H1 (cell line): ENCODE measurements around the gene SUCNR1. TPM values are rescaled to one million over a fixed set of nuclear protein-coding genes. Genes with fewer than 3 reads are reported as not detected.

ENCODE experiments used
- CTCF ChIA-PET: fragments of 300-600 bp; sonication (Branson Sonifier 250); formaldehyde crosslinking; loops from one replicate; lab custom pipeline; 2021; ENCODE audit not compliant: partially characterized antibody; lab: Charles Lee
- POLR2A ChIA-PET: fragments of 300-600 bp; sonication (Branson Sonifier 250); formaldehyde crosslinking; loops from one replicate; lab custom pipeline; 2021; ENCODE audit warnings: inconsistent platforms; ENCODE audit not compliant: partially characterized antibody; lab: Charles Lee
- DNase-seq, 2 experiments: peaks; one replicate each; pipeline versions ENCODE4 v3.0.0 to v3.0.0-alpha.2; 2010 to 2022; ENCODE audit warnings: low spot score in 2 of 2, low read depth in 1 of 2, mixed read lengths in 1 of 2
- FAIRE-seq: peaks from 2 replicates; lab custom pipeline; 2011; peaks lifted over from hg19 to GRCh38; lab: Jason Lieb, UNC
- H2AFZ ChIP-seq: 2 replicates; pipeline ENCODE4 v1.8.1; 2012; ENCODE audit warnings: low read length, inconsistent platforms
- H2AK5ac ChIP-seq: 2 replicates; pipeline ENCODE4 v1.6.1; 2013; ENCODE audit warnings: low read depth, low read length
- H2BK120ac ChIP-seq: replicated peaks from 2 replicates; pipeline ENCODE3; 2013; ENCODE audit warnings: low read depth, low read length, inconsistent platforms
- H2BK12ac ChIP-seq: 2 replicates; pipeline ENCODE4 v1.6.1; 2013; ENCODE audit warnings: low read depth, low read length
- H2BK15ac ChIP-seq: 2 replicates; pipeline ENCODE4 v1.6.1; 2013; ENCODE audit warnings: low read length
- H2BK20ac ChIP-seq: 2 replicates; pipeline ENCODE4 v1.6.1; 2013; ENCODE audit warnings: low read length
- H2BK5ac ChIP-seq: 2 replicates; pipeline ENCODE4 v1.6.1; 2013; ENCODE audit warnings: low read depth, low read length
- H3K14ac ChIP-seq: 2 replicates; pipeline ENCODE4 v1.6.1; 2013; ENCODE audit warnings: inconsistent platforms; ENCODE audit not compliant: insufficient read length
- H3K18ac ChIP-seq: 2 replicates; pipeline ENCODE4 v1.6.1; 2013; ENCODE audit warnings: low read length; ENCODE audit errors: extremely low read depth
- H3K23ac ChIP-seq: 2 replicates; pipeline ENCODE4 v1.6.1; 2013; ENCODE audit warnings: inconsistent platforms; ENCODE audit not compliant: insufficient read length
- H3K23me2 ChIP-seq: 2 replicates; pipeline ENCODE4 v1.6.1; 2013; ENCODE audit warnings: low read depth, low read length
- H3K27ac ChIP-seq: 2 replicates; pipeline ENCODE4 v1.6.1; 2011; ENCODE audit warnings: low read depth, low read length, inconsistent platforms
- H3K27me3 ChIP-seq, 4 experiments: replicated peaks in 1 of 4; 1 replicate in 1 of 4; 2 replicates in 3 of 4; pipeline versions ENCODE4 v1.6.1 to v1.8.1; 2011 to 2013; ENCODE audit warnings: low read length in 3 of 4, mild to moderate bottlenecking in 3 of 4, inconsistent platforms in 2 of 4, mixed read lengths in 2 of 4, moderate library complexity in 1 of 4; ENCODE audit not compliant: control insufficient read depth in 3 of 4, insufficient read depth in 3 of 4; ENCODE audit errors: extremely low read depth in 1 of 4
- H3K36me3 ChIP-seq, 4 experiments: 2 replicates each; pipeline versions ENCODE4 v1.6.1 to v1.8.1; 2011 to 2013; ENCODE audit warnings: mild to moderate bottlenecking in 4 of 4, low read length in 3 of 4, moderate library complexity in 2 of 4, control low read depth in 1 of 4, inconsistent platforms in 1 of 4; ENCODE audit not compliant: insufficient read depth in 4 of 4, control insufficient read depth in 2 of 4
- H3K4ac ChIP-seq: replicated peaks from 2 replicates; pipeline ENCODE3; 2013; ENCODE audit warnings: low read length, low read depth, mixed read lengths, inconsistent platforms; ENCODE audit not compliant: insufficient read length
- H3K4me1 ChIP-seq, 4 experiments: replicated peaks in 1 of 4; 1 replicate in 1 of 4; 2 replicates in 3 of 4; pipeline versions ENCODE4 v1.6.1 to v1.8.1; 2011 to 2013; ENCODE audit warnings: low read length in 3 of 4, inconsistent platforms in 2 of 4, mixed read lengths in 1 of 4; ENCODE audit not compliant: insufficient read depth in 4 of 4, control insufficient read depth in 3 of 4
- H3K4me2 ChIP-seq, 2 experiments: 2 replicates each; pipeline versions ENCODE4 v1.6.1 to v1.8.1; 2011 to 2013; ENCODE audit warnings: low read depth in 2 of 2, low read length in 2 of 2, control low read depth in 1 of 2, inconsistent platforms in 1 of 2, mild to moderate bottlenecking in 1 of 2; ENCODE audit not compliant: insufficient read depth in 1 of 2
- H3K4me3 ChIP-seq, 4 experiments: fragments of 200-600, 300-600 bp in 1 of 4; sonication (generic), shearing (Covaris generic), sonication (Bioruptor Twin) in 1 of 4; 2 replicates each; pipeline versions ENCODE4 v1.5.1 to v1.8.1; 2011 to 2016; ENCODE audit warnings: low read length in 4 of 4, low read depth in 3 of 4, control low read depth in 2 of 4, inconsistent platforms in 2 of 4, mild to moderate bottlenecking in 2 of 4, mixed read lengths in 1 of 4, moderate library complexity in 1 of 4; ENCODE audit not compliant: insufficient read depth in 2 of 4; ENCODE audit errors: extremely low read depth in 1 of 4
- H3K56ac ChIP-seq: replicated peaks from 2 replicates; pipeline ENCODE3; 2013; ENCODE audit warnings: low read depth, mild to moderate bottlenecking, mixed read lengths, low read length, inconsistent platforms; ENCODE audit not compliant: insufficient read length
- H3K79me1 ChIP-seq: 2 replicates; pipeline ENCODE4 v1.6.1; 2013; ENCODE audit warnings: low read depth, low read length, control low read depth
- H3K79me2 ChIP-seq, 2 experiments: 2 replicates each; pipeline versions ENCODE4 v1.6.1 to v1.8.1; 2012 to 2013; ENCODE audit warnings: low read length in 2 of 2, mild to moderate bottlenecking in 2 of 2, inconsistent platforms in 1 of 2; ENCODE audit not compliant: insufficient read depth in 2 of 2, control insufficient read depth in 1 of 2
- H3K9ac ChIP-seq, 4 experiments: replicated peaks in 1 of 4; 1 replicate in 1 of 4; 2 replicates in 3 of 4; pipeline versions ENCODE4 v1.6.1 to v1.8.1; 2011 to 2013; ENCODE audit warnings: low read depth in 3 of 4, low read length in 3 of 4, control low read depth in 2 of 4, mild to moderate bottlenecking in 2 of 4, moderate library complexity in 2 of 4, inconsistent platforms in 1 of 4; ENCODE audit errors: extremely low read depth in 1 of 4
- H3K9me3 ChIP-seq, 2 experiments: 2 replicates each; pipeline versions ENCODE4 v1.6.1 to v1.8.1; 2012 to 2013; ENCODE audit warnings: mild to moderate bottlenecking in 2 of 2, moderate library complexity in 2 of 2, control low read depth in 1 of 2, inconsistent platforms in 1 of 2, low read depth in 1 of 2, low read length in 1 of 2, mixed read lengths in 1 of 2; ENCODE audit not compliant: insufficient read depth in 2 of 2
- H4K20me1 ChIP-seq, 2 experiments: replicated peaks in 1 of 2; 2 replicates each; pipeline versions ENCODE3 to v1.8.1; 2011 to 2013; ENCODE audit warnings: inconsistent platforms in 2 of 2, low read length in 2 of 2, mild to moderate bottlenecking in 1 of 2; ENCODE audit not compliant: insufficient read depth in 2 of 2, control insufficient read depth in 1 of 2
- H4K5ac ChIP-seq: 2 replicates; pipeline ENCODE4 v1.6.1; 2013; ENCODE audit warnings: low read length, low read depth, mixed read lengths, inconsistent platforms; ENCODE audit not compliant: insufficient read length
- H4K8ac ChIP-seq: 2 replicates; pipeline ENCODE4 v1.8.0; 2013; ENCODE audit warnings: mild to moderate bottlenecking, moderate library complexity, low read length, inconsistent platforms; ENCODE audit not compliant: insufficient read depth; ENCODE audit errors: extremely low read depth
- H4K91ac ChIP-seq: replicated peaks from 2 replicates; pipeline ENCODE3; 2013; ENCODE audit warnings: low read length, mixed read lengths, inconsistent platforms; ENCODE audit not compliant: insufficient read length
- EZH2 ChIP-seq: fragments of 200-600 bp; sonication (generic); IDR thresholded peaks from 2 replicates; pipeline ENCODE4 v1.7.1; 2012; ENCODE audit warnings: low read depth, mild to moderate bottlenecking, moderate library complexity, low read length, inconsistent platforms; ENCODE audit not compliant: severe bottlenecking
- KDM4A ChIP-seq: IDR thresholded peaks from one replicate; pipeline ENCODE4 v1.7.1; 2012; ENCODE audit warnings: low read depth, mild to moderate bottlenecking, moderate library complexity, low read length, inconsistent platforms; ENCODE audit not compliant: severe bottlenecking
- NRF1 ChIP-seq: IDR thresholded peaks from 2 replicates; pipeline ENCODE4 v1.6.1; 2011; ENCODE audit warnings: mild to moderate bottlenecking, low read depth, low read length, improper control_type of control experiment
- PHF8 ChIP-seq: fragments of 200-600 bp; sonication (generic); conservative IDR thresholded peaks from 2 replicates; pipeline ENCODE4 v1.7.1; 2012; ENCODE audit warnings: low read depth, mild to moderate bottlenecking, inconsistent platforms, low read length, moderate library complexity
- RFX5 ChIP-seq: IDR thresholded peaks from 2 replicates; pipeline ENCODE4 v1.6.1; 2011; ENCODE audit warnings: low read depth, low read length, improper control_type of control experiment, borderline replicate concordance
- polyA plus RNA-seq, 7 experiments: library from polyadenylated mRNA; depleted of rRNA in 3 of 7; stranded (reverse) in 5 of 7; unstranded in 2 of 7; fragments of >200 nt in 5 of 7; fragments of 200-250 nt in 2 of 7; gene quantifications; 1 replicate in 5 of 7; 2 replicates in 1 of 7; 4 replicates in 1 of 7; pipeline versions ENCODE4 v1.2.1 to v1.2.3, GENCODE V29; 2011 to 2013; ENCODE audit warnings: missing spikeins in 2 of 7, mixed read lengths in 2 of 7
- total RNA-seq: library from RNA; stranded (reverse); fragmentation: NEBNext Ultra II Directional; extraction: Animal tissue kit (Norgen Biotek cat#: 25700); gene quantifications from 2 replicates; pipeline ENCODE4 v1.2.1, GENCODE V29; 2021

SUCNR1 gene
- total and polyA plus RNA-seq, 2 of the 8 experiments (the other 6 are each of a cell fraction or from before 2014, with no cell fraction given) = not detected

GRCh38 chr3:151894219-151894618 is 20.8 kb downstream of the SUCNR1 start:
- H2BK120ac ChIP-seq = no peak overlapping the region
- no peak overlapping the region for H4K5ac ChIP-seq
- H2BK12ac ChIP-seq = no peak overlapping the region
- no peaks in the 10 kb centered on the region for H3K36me3 ChIP-seq
- no peak overlapping the region for H3K9ac ChIP-seq
- H2AFZ ChIP-seq = no peak overlapping the region; the same call in 1 of the 2 replicates
- no peak overlapping the region for H3K14ac ChIP-seq
- H3K27me3 ChIP-seq = peaks cover 0 to 1% (median 0%) of the 10 kb centered on the region in 4 experiments; a peak in 1 of 7 replicates
- H3K79me2 ChIP-seq = no peaks in the 10 kb centered on the region
- no peak overlapping the region for H3K23ac ChIP-seq
- H3K4ac ChIP-seq = no peak overlapping the region
- H2BK15ac ChIP-seq = no peak overlapping the region
- no peak overlapping the region for H3K56ac ChIP-seq
- H3K9me3 ChIP-seq = no peaks in the 10 kb centered on the region
- no peaks in the 10 kb centered on the region for H3K79me1 ChIP-seq
- ChIA-PET POLR2A (no interaction called here), CTCF (interaction anchor here (1.0 kb wide), 1 partner anchor 501 kb away, joined by 3 read pairs; no protein-coding TSS in a partner anchor)
- no peaks in the 10 kb centered on the region for H3K23me2 ChIP-seq
- H4K91ac ChIP-seq = no peak overlapping the region
- H3K4me1 ChIP-seq = peaks cover 0 to 2% (median under 1%) of the 10 kb centered on the region in 4 experiments; a peak in 2 of 7 replicates
- TF ChIP-seq EZH2 = no peak
- TF ChIP-seq PHF8 = no peak
- TF ChIP-seq NRF1 = no peak
- TF ChIP-seq RFX5 = no peak
- no peak for TF ChIP-seq KDM4A
- H2BK5ac ChIP-seq = no peak overlapping the region
- H2BK20ac ChIP-seq = no peak overlapping the region
- FAIRE-seq = no peak
- H4K8ac ChIP-seq = no peak overlapping the region
- no peak overlapping the region for H3K4me3 ChIP-seq
- no peak overlapping the region for H2AK5ac ChIP-seq
- H3K4me2 ChIP-seq = no peak overlapping the region
- no peak for DNase-seq
- H3K18ac ChIP-seq = no peak overlapping the region
- H3K27ac ChIP-seq = no peak overlapping the region
- H4K20me1 ChIP-seq = no peaks in the 10 kb centered on the region
